AG04449 (cell line): ENCODE results near the gene LPGAT1.
"Not testable (repeated sequence)": the region's sequence is repeated elsewhere in the genome, so short reads cannot be mapped to it uniquely, and the experiment has no call there.

Source experiments
- CTCF ChIA-PET: fragments of 350-600 bp; formaldehyde crosslinking; extraction: SDS; loops from one replicate; lab custom pipeline; 2021; ENCODE audit warnings: antibody characterized with exemption; lab: Yijun Ruan, JAX
- POLR2A ChIA-PET: fragments of 400-600, 350-600 bp; formaldehyde crosslinking; extraction: SDS; loops from one replicate; lab custom pipeline; 2020; ENCODE audit warnings: antibody characterized with exemption, inconsistent platforms; lab: Yijun Ruan, JAX
- DNase-seq: peaks from one replicate; pipeline ENCODE4 v3.0.0-alpha.2; 2010; ENCODE audit warnings: low read depth, low spot score
- H3K4me3 ChIP-seq: 2 replicates; pipeline ENCODE4 v1.5.1; 2011; ENCODE audit warnings: low read depth, mild to moderate bottlenecking, control low read depth, low read length
- TF ChIP-seq, protein P1 (sequence below): IDR thresholded peaks from one replicate; pipeline ENCODE4 v1.5.1; 2011; ENCODE audit warnings: mild to moderate bottlenecking, moderate library complexity, low read length, control low read depth, inconsistent platforms; ENCODE audit not compliant: insufficient read depth; ENCODE audit errors: missing control alignments

Gene LPGAT1

GRCh38 chr1:211724687-211725196 lies 105.8 kb downstream of the LPGAT1 start:
- no peak for DNase-seq
- TF ChIP-seq, protein P1, sequence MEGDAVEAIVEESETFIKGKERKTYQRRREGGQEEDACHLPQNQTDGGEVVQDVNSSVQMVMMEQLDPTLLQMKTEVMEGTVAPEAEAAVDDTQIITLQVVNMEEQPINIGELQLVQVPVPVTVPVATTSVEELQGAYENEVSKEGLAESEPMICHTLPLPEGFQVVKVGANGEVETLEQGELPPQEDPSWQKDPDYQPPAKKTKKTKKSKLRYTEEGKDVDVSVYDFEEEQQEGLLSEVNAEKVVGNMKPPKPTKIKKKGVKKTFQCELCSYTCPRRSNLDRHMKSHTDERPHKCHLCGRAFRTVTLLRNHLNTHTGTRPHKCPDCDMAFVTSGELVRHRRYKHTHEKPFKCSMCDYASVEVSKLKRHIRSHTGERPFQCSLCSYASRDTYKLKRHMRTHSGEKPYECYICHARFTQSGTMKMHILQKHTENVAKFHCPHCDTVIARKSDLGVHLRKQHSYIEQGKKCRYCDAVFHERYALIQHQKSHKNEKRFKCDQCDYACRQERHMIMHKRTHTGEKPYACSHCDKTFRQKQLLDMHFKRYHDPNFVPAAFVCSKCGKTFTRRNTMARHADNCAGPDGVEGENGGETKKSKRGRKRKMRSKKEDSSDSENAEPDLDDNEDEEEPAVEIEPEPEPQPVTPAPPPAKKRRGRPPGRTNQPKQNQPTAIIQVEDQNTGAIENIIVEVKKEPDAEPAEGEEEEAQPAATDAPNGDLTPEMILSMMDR: no peak
- ChIA-PET CTCF (interaction anchor here (1.6 to 4.6 kb wide), 2 partner anchors 11 to 26 kb away, joined by 5 to 27 read pairs; no protein-coding TSS in a partner anchor), POLR2A (no interaction called here)
- H3K4me3 ChIP-seq: no peak overlapping the region

DNA sequence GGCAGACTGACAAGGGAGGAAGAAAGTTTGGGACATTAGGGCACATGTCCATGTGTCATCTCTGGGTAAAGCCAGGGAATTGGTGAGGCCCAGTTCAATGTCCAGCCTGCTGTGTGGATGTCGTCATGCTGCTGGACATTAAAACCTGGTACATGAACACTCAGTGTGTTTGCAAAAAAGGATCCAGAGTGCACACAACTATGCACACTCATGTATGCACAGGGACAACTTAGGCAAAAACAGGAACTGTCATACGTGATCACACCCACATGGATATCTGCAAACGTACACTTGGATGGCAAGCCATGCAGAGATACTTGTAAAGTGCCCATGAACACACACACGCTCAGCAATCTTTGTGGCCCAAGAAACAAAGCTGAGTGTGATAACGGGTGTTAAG lies 107.3 kb downstream of the LPGAT1 start:
- H3K4me3 ChIP-seq: no peak overlapping the region
- no peak for DNase-seq
- POLR2A ChIA-PET: no interaction called here
- CTCF ChIA-PET: interaction anchor here (1.6 to 4.6 kb wide), 2 partner anchors 12 to 25 kb away, joined by 5 to 27 read pairs; no protein-coding TSS in a partner anchor
- TF ChIP-seq, protein P1: no peak

GRCh38 chr1:211722277-211723175 lies 108.0 kb downstream of the LPGAT1 start:
- no peak for DNase-seq
- ChIA-PET POLR2A (no interaction called here), CTCF (interaction anchor here (4.6 kb wide), 1 partner anchor 24 kb away, joined by 27 read pairs; no protein-coding TSS in a partner anchor)
- no peak overlapping the region for H3K4me3 ChIP-seq
- TF ChIP-seq, protein P1: no peak

- DNase-seq, H3K4me3 ChIP-seq, POLR2A ChIA-PET: not testable (repeated sequence)
- CTCF ChIA-PET: interaction anchor here (2.9 kb wide), 1 partner anchor 18 kb away, joined by 12 read pairs; no protein-coding TSS in a partner anchor
These were observed 114.0 kb downstream of the LPGAT1 start for GRCh38 chr1:211716555-211716954.

DNA sequence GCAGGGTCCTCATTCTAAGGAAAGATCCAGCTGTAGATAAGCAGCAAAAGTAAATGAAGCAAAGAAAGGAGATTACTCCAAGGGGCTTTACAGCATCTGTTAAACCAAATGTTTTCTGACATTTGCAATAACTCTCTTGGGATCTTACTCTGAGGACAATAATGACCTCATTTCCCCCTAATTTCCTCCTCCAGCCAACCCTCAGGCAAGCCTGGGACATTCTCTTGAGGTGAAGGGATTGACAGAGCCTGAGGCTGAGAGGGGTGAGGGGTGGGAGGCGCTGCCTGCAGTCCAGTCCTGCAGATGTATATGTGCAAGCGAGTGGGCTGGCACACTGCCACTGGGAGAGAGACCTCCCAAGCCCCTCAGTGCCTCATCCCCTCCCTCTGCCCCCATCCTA lies 114.6 kb downstream of the LPGAT1 start:
- ChIA-PET CTCF (interaction anchor here (2.9 kb wide), 1 partner anchor 18 kb away, joined by 12 read pairs; no protein-coding TSS in a partner anchor), POLR2A (no interaction called here)
- H3K4me3 ChIP-seq: no peak overlapping the region
- TF ChIP-seq, protein P1: no peak
- DNase-seq: no peak

GRCh38 chr1:211714154-211714553 lies 116.4 kb downstream of the LPGAT1 start:
- H3K4me3 ChIP-seq: no peak overlapping the region
- TF ChIP-seq, protein P1: no peak
- DNase-seq: no peak
- POLR2A ChIA-PET: interaction anchor here (0.6 kb wide), 1 partner anchor 322 kb away, joined by 3 read pairs; the partner anchor contains the start of gene DTL
- CTCF ChIA-PET: interaction anchor here (1.6 kb wide), 1 partner anchor 13 kb away, joined by 3 read pairs; no protein-coding TSS in a partner anchor
